Neuronal stem cell (in vitro differentiated cells): ENCODE measurements around the gene SLC35D3.

ENCODE experiments used
- DNase-seq: peaks from one replicate; pipeline ENCODE4 v3.0.0-alpha.2; 2013; ENCODE audit warnings: low spot score
- H2AFZ ChIP-seq: one replicate; pipeline ENCODE4 v1.6.1; 2013; ENCODE audit warnings: mild to moderate bottlenecking, low read length, inconsistent platforms
- H2AK5ac ChIP-seq: 2 replicates; pipeline ENCODE4 v1.6.1; 2013; ENCODE audit warnings: low read depth, mild to moderate bottlenecking, inconsistent platforms, low read length, moderate library complexity, mixed read lengths
- H2BK120ac ChIP-seq: 2 replicates; pipeline ENCODE4 v1.6.1; 2013; ENCODE audit warnings: low read depth, mild to moderate bottlenecking, inconsistent platforms, low read length, moderate library complexity, mixed read lengths
- H2BK12ac ChIP-seq: one replicate; pipeline ENCODE4 v1.6.1; 2013; ENCODE audit warnings: low read length, inconsistent platforms
- H2BK15ac ChIP-seq: 2 replicates; pipeline ENCODE4 v1.6.1; 2013; ENCODE audit warnings: mild to moderate bottlenecking, low read length, inconsistent platforms, mixed read lengths
- H2BK5ac ChIP-seq: one replicate; pipeline ENCODE4 v1.6.1; 2013; ENCODE audit warnings: inconsistent platforms, mild to moderate bottlenecking, low read length, moderate library complexity
- H3K14ac ChIP-seq: one replicate; pipeline ENCODE4 v1.6.1; 2013; ENCODE audit warnings: low read length, inconsistent platforms
- H3K18ac ChIP-seq: 2 replicates; pipeline ENCODE4 v1.6.1; 2013; ENCODE audit warnings: low read length, inconsistent platforms
- H3K23ac ChIP-seq: 2 replicates; pipeline ENCODE4 v1.6.1; 2013; ENCODE audit warnings: low read depth, mild to moderate bottlenecking, mixed read lengths, low read length, inconsistent platforms; ENCODE audit not compliant: poor library complexity
- H3K27ac ChIP-seq: replicated peaks from 3 replicates; pipeline ENCODE4 v1.5.1; 2013; ENCODE audit warnings: low read length, inconsistent platforms
- H3K27me3 ChIP-seq, 3 experiments: 2 replicates each; pipeline ENCODE4 v1.6.1; 2013; ENCODE audit warnings: low read length in 3 of 3, mild to moderate bottlenecking in 2 of 3, inconsistent platforms in 1 of 3, low read depth in 1 of 3, mixed read lengths in 1 of 3, moderate library complexity in 1 of 3; ENCODE audit not compliant: control insufficient read depth in 3 of 3, insufficient read depth in 3 of 3
- H3K36me3 ChIP-seq, 2 donors: replicated peaks in 1 of 2; 2 replicates each; pipeline ENCODE4 v1.6.1; 2013; ENCODE audit warnings: low read length in 2 of 2; ENCODE audit not compliant: control insufficient read depth in 2 of 2, insufficient read depth in 2 of 2
- H3K4ac ChIP-seq: 2 replicates; pipeline ENCODE4 v1.6.1; 2013; ENCODE audit warnings: inconsistent platforms, mild to moderate bottlenecking, low read length, moderate library complexity
- H3K4me1 ChIP-seq, 2 donors: 1 replicate in 1 of 2; 2 replicates in 1 of 2; pipeline ENCODE4 v1.6.1; 2013; ENCODE audit warnings: low read length in 2 of 2, low read depth in 1 of 2; ENCODE audit not compliant: control insufficient read depth in 2 of 2, insufficient read depth in 1 of 2
- H3K4me2 ChIP-seq: one replicate; pipeline ENCODE4 v1.6.1; 2013; ENCODE audit warnings: mild to moderate bottlenecking, low read length, inconsistent platforms; ENCODE audit not compliant: insufficient read depth, poor library complexity, severe bottlenecking
- H3K4me3 ChIP-seq, 2 donors: 2 replicates each; pipeline ENCODE4 v1.5.1; 2013; ENCODE audit warnings: low read length in 2 of 2, mild to moderate bottlenecking in 2 of 2, inconsistent platforms in 1 of 2, moderate library complexity in 1 of 2
- H3K79me1 ChIP-seq: one replicate; pipeline ENCODE4 v1.6.1; 2013; ENCODE audit warnings: low read depth, mild to moderate bottlenecking, inconsistent platforms, low read length, moderate library complexity
- H3K9ac ChIP-seq: one replicate; pipeline ENCODE4 v1.6.1; 2013; ENCODE audit warnings: mild to moderate bottlenecking, low read depth, low read length, inconsistent platforms; ENCODE audit not compliant: poor library complexity
- H3K9me3 ChIP-seq, 2 donors: replicated peaks in 1 of 2; 2 replicates each; pipeline versions ENCODE3 to v1.6.1; 2013; ENCODE audit warnings: low read length in 2 of 2, mild to moderate bottlenecking in 2 of 2, inconsistent platforms in 1 of 2, low read depth in 1 of 2, mixed read lengths in 1 of 2, moderate library complexity in 1 of 2; ENCODE audit not compliant: control insufficient read depth in 2 of 2, insufficient read depth in 1 of 2
- H4K8ac ChIP-seq: one replicate; pipeline ENCODE4 v1.6.1; 2013; ENCODE audit warnings: low read depth, mild to moderate bottlenecking, inconsistent platforms, low read length, moderate library complexity
- H4K91ac ChIP-seq: one replicate; pipeline ENCODE4 v1.6.1; 2013; ENCODE audit warnings: low read length, low read depth, mild to moderate bottlenecking, inconsistent platforms; ENCODE audit not compliant: poor library complexity
- WGBS, 2 donors: extraction: QIAGEN DNeasy Blood & Tissue Kit; methylation state at CpG; one replicate each; pipeline ENCODE4 v1.1.7; 2013; ENCODE audit warnings: missing lambda C conversion rate in 2 of 2, mixed read lengths in 1 of 2; ENCODE audit not compliant: insufficient read length in 2 of 2, insufficient replicate concordance in 1 of 2; ENCODE audit errors: extremely low coverage in 2 of 2; 5-methylcytosine and 5-hydroxymethylcytosine counted together

The SLC35D3 gene

DNA sequence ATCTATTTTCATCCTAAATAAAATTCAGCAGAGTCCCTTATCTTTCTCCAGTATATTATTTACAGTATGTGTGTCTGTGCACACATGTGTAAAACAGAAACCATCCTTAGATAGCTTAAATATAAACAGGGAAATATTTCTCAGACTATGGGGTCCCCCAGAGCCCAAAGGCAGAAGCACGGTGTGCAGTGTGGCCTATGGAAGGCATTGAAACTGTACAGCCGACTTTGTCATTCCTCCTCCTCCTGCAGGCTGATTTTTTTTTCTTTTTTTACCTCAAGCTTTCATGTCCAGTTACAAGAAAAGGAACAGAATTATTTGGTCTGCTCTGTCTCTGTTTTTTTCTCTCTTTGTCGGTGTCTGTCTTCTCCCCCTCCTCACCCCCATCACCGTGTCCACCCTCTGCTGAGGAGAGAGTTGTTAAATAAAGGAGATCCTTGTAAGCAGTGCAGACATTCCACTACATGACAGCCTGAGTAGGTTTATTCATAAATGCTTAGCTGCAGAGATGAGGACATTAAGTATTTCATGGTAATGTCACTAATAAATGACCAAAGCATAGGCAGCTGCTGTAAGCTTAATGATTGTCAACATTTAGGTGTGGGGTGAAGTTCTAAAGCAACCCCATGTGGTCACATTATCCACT, 31.8 kb upstream of the SLC35D3 start:
- no CpG with 5 or more reads among the region's 4 CpGs for WGBS, 2 donors

DNA sequence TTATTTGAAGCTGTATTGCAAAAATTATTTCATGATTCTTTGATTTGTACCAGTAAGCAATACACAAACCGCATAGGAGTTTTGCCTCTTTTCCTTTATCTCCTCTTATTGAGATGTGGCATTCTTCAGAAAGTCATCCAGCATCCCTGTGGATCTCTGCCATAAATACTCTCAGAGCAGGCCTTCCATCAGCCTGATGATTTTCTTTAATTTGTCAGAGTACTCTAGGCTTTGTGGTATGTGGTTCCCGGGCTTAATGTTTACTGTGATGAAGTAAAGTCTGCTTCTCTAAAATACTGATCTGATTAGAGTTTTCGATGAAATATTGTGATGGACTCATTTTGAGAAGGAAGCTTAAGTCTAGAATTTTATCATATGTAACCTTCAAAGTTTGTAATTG, 31.1 kb upstream of the SLC35D3 start:
- Histone ChIP-seq H3K4ac (no peak overlapping the region), H3K9ac (no peak overlapping the region), H3K27ac (no peak overlapping the region), H3K18ac (no peak overlapping the region), H2BK12ac (no peak overlapping the region), H3K4me1 (peaks cover 2 to 3% of the 10 kb centered on the region in 2 donors), H3K9me3 (no peaks in the 10 kb centered on the region), H2BK5ac (no peak overlapping the region), H3K27me3 (no peaks in the 10 kb centered on the region), H2BK15ac (no peak overlapping the region), H4K8ac (no peak overlapping the region), H3K79me1 (no peaks in the 10 kb centered on the region), H2BK120ac (no peak overlapping the region), H3K4me2 (no peak overlapping the region), H4K91ac (no peak overlapping the region), H3K36me3 (no peaks in the 10 kb centered on the region), H2AK5ac (no peak overlapping the region), H3K14ac (no peak overlapping the region), H2AFZ (no peak overlapping the region), H3K4me3 (no peak overlapping the region), H3K23ac (no peak overlapping the region)
- WGBS, 2 donors, result no CpG with 5 or more reads among the region's 3 CpGs
- DNase-seq, result no peak

More for the DNA sequence above, 31.8 kb upstream of the SLC35D3 start:
- Histone ChIP-seq H3K36me3 (no peaks in the 10 kb centered on the region), H2BK120ac (no peak overlapping the region), H3K4me1 (peaks cover 2 to 3% of the 10 kb centered on the region in 2 donors), H4K91ac (no peak overlapping the region), H2BK15ac (no peak overlapping the region), H2AFZ (peak overlapping the region; percentile 8), H3K79me1 (no peaks in the 10 kb centered on the region), H3K27ac (no peak overlapping the region), H3K9ac (no peak overlapping the region), H3K14ac (no peak overlapping the region), H2BK12ac (no peak overlapping the region), H3K23ac (no peak overlapping the region), H2BK5ac (no peak overlapping the region), H3K4ac (no peak overlapping the region), H3K9me3 (no peaks in the 10 kb centered on the region), H2AK5ac (no peak overlapping the region), H3K4me2 (no peak overlapping the region), H4K8ac (no peak overlapping the region), H3K27me3 (no peaks in the 10 kb centered on the region), H3K4me3 (no peak overlapping the region), H3K18ac (no peak overlapping the region)
- no peak for DNase-seq

DNA sequence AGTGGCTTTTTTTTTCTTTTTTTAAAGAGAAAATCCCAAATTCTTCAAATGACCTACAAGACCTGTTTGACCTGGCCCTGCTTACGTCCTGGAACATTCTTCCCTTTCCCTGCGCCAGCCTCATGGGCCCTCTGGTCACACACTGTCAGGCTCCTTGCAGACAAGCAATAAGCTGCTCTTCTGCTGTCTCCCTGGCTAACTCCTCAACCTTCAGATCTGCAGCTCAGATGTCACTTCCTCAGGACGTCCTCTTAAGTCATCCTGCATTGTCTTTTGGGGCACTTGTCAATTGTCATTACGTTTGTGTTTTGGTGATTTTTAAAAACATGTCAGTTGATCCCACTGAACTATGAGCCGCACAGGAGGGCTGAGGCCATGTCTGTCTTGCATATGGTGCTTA, 28.9 kb upstream of the SLC35D3 start:
- Histone ChIP-seq H4K91ac (no peak overlapping the region), H3K36me3 (peaks cover 0 to 2% of the 10 kb centered on the region in 2 donors), H3K79me1 (no peaks in the 10 kb centered on the region), H2BK120ac (no peak overlapping the region), H3K9me3 (no peaks in the 10 kb centered on the region), H3K14ac (no peak overlapping the region), H3K4ac (no peak overlapping the region), H2BK5ac (no peak overlapping the region), H3K4me3 (no peak overlapping the region), H3K18ac (no peak overlapping the region), H3K4me1 (peaks cover 2 to 3% of the 10 kb centered on the region in 2 donors), H2BK15ac (no peak overlapping the region), H2AK5ac (no peak overlapping the region), H3K27me3 (no peaks in the 10 kb centered on the region), H3K23ac (no peak overlapping the region), H2BK12ac (no peak overlapping the region), H3K4me2 (no peak overlapping the region), H4K8ac (no peak overlapping the region), H3K9ac (no peak overlapping the region), H2AFZ (no peak overlapping the region), H3K27ac (no peak overlapping the region)
- DNase-seq, result no peak
- WGBS, 2 donors, result no CpG with 5 or more reads among the region's 5 CpGs

DNA sequence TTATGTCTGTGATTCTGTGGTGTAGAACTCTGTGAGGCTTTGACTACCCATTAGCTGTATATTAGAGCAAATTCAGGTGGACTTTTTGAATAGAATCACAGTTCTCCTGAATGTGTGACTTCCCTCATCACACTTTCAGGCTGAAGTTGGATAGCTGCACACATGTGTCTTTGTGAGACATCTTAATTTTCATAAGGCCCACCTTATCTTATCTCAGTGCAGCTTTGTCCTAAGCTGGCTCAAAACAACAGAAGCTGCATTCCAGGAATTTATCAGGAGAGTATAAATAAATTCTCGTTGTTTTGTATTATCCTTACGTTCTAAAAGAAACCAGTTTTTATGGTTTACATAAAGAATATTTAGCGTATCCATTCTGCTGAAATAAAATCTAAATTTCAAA, 26.2 kb upstream of the SLC35D3 start:
- no CpG with 5 or more reads among the region's 3 CpGs for WGBS, 2 donors
- no peak overlapping the region for H3K9ac ChIP-seq
- no peak overlapping the region for H2BK120ac ChIP-seq
- no peak overlapping the region for H3K18ac ChIP-seq
- no peak overlapping the region for H2BK15ac ChIP-seq
- no peak overlapping the region for H4K91ac ChIP-seq
- no peak overlapping the region for H3K14ac ChIP-seq
- H2BK5ac ChIP-seq, result no peak overlapping the region
- no peak overlapping the region for H2BK12ac ChIP-seq
- H3K4me1 ChIP-seq, result no peaks in the 10 kb centered on the region
- H3K4me2 ChIP-seq, result no peak overlapping the region
- H3K4me3 ChIP-seq, result no peak overlapping the region
- no peaks in the 10 kb centered on the region for H3K27me3 ChIP-seq
- no peak overlapping the region for H4K8ac ChIP-seq
- H2AK5ac ChIP-seq, result no peak overlapping the region
- no peak overlapping the region for H3K23ac ChIP-seq
- H3K79me1 ChIP-seq, result no peaks in the 10 kb centered on the region
- H2AFZ ChIP-seq, result no peak overlapping the region
- H3K4ac ChIP-seq, result no peak overlapping the region
- peaks cover 0 to 2% of the 10 kb centered on the region in 2 donors for H3K9me3 ChIP-seq
- no peak overlapping the region for H3K27ac ChIP-seq
- no peak for DNase-seq
- peaks cover 2 to 12% of the 10 kb centered on the region in 2 donors for H3K36me3 ChIP-seq
